Liver (tissue), 9 donors: ENCODE data around the gene HMMR. TPM values are rescaled to one million over a fixed set of nuclear protein-coding genes. Genes with fewer than 3 reads are reported as not detected.

Source experiments
- DNase-seq: peaks from one replicate; pipeline ENCODE4 v3.0.0-alpha.2; 2017; ENCODE audit warnings: low spot score
- H3K27ac ChIP-seq, 2 donors: one replicate each; pipeline ENCODE4 v1.7.0; 2013; ENCODE audit warnings: inconsistent platforms in 2 of 2, low read length in 2 of 2, control low read depth in 1 of 2, low read depth in 1 of 2, mild to moderate bottlenecking in 1 of 2
- H3K27me3 ChIP-seq, 4 donors: one replicate each; pipeline versions ENCODE4 v1.6.1 to v1.7.0; 2013; ENCODE audit warnings: low read length in 3 of 4, inconsistent platforms in 1 of 4, mild to moderate bottlenecking in 1 of 4, moderate library complexity in 1 of 4; ENCODE audit not compliant: control insufficient read depth in 4 of 4, insufficient read depth in 4 of 4
- H3K36me3 ChIP-seq, 4 donors: one replicate each; pipeline versions ENCODE4 v1.6.1 to v1.7.0; 2013; ENCODE audit warnings: low read length in 3 of 4, mild to moderate bottlenecking in 3 of 4, low read depth in 1 of 4, moderate library complexity in 1 of 4; ENCODE audit not compliant: control insufficient read depth in 4 of 4, insufficient read depth in 3 of 4
- H3K4me1 ChIP-seq, 4 donors: one replicate each; pipeline versions ENCODE4 v1.6.1 to v1.7.0; 2013; ENCODE audit warnings: low read length in 3 of 4, mild to moderate bottlenecking in 3 of 4, moderate library complexity in 1 of 4; ENCODE audit not compliant: control insufficient read depth in 4 of 4, insufficient read depth in 4 of 4
- H3K4me3 ChIP-seq, 3 donors: one replicate each; pipeline versions ENCODE4 v1.6.1 to v1.7.0; 2013; ENCODE audit warnings: low read length in 3 of 3, control low read depth in 1 of 3, low read depth in 1 of 3, mild to moderate bottlenecking in 1 of 3
- H3K9ac ChIP-seq, 2 donors: one replicate each; pipeline ENCODE4 v1.7.0; 2013; ENCODE audit warnings: low read length in 2 of 2, mild to moderate bottlenecking in 2 of 2, moderate library complexity in 2 of 2, control low read depth in 1 of 2, low read depth in 1 of 2
- H3K9me3 ChIP-seq, 4 donors: one replicate each; pipeline versions ENCODE4 v1.6.1 to v1.7.0; 2013; ENCODE audit warnings: low read length in 3 of 4; ENCODE audit not compliant: control insufficient read depth in 4 of 4
- ATF3 ChIP-seq: IDR thresholded peaks from 2 replicates; pipeline ENCODE4 v1.6.1; 2016; ENCODE audit warnings: antibody characterized with exemption
- CTCF ChIP-seq: fragments of 150-350 bp; IDR thresholded peaks from 2 replicates; pipeline ENCODE4 v1.5.1; 2017; ENCODE audit warnings: improper control_type of control experiment, low read depth, low read length; ENCODE audit not compliant: missing input control
- EGR1 ChIP-seq, 2 donors: IDR thresholded peaks; 2 replicates each; pipeline ENCODE4 v1.6.1; 2016 to 2018; ENCODE audit warnings: antibody characterized with exemption in 2 of 2, low read depth in 2 of 2
- FOXA2 ChIP-seq: IDR thresholded peaks from 2 replicates; pipeline ENCODE4 v1.6.1; 2016; ENCODE audit warnings: antibody characterized with exemption
- GABPA ChIP-seq, 2 donors: IDR thresholded peaks in 1 of 2; conservative IDR thresholded peaks in 1 of 2; 2 replicates each; pipeline ENCODE4 v1.6.1; 2016; ENCODE audit warnings: antibody characterized with exemption in 2 of 2, mild to moderate bottlenecking in 1 of 2, moderate library complexity in 1 of 2
- JUND ChIP-seq, 2 donors: IDR thresholded peaks; 2 replicates each; pipeline ENCODE4 v1.6.1; 2016; ENCODE audit warnings: antibody characterized with exemption in 2 of 2
- MAX ChIP-seq: IDR thresholded peaks from 2 replicates; pipeline ENCODE4 v1.6.1; 2016; ENCODE audit warnings: antibody characterized with exemption
- RAD21 ChIP-seq, 2 donors: IDR thresholded peaks; 2 replicates each; pipeline ENCODE4 v1.6.1; 2016; ENCODE audit warnings: antibody characterized with exemption in 2 of 2, mild to moderate bottlenecking in 2 of 2
- REST ChIP-seq: IDR thresholded peaks from 2 replicates; pipeline ENCODE4 v1.6.1; 2016; ENCODE audit warnings: antibody characterized with exemption, mild to moderate bottlenecking
- RXRA ChIP-seq, 2 donors: IDR thresholded peaks; 2 replicates each; pipeline ENCODE4 v1.6.1; 2017 to 2018; ENCODE audit warnings: antibody characterized with exemption in 2 of 2, mild to moderate bottlenecking in 1 of 2
- SP1 ChIP-seq: IDR thresholded peaks from 2 replicates; pipeline ENCODE4 v1.6.1; 2018; ENCODE audit warnings: antibody characterized with exemption, mild to moderate bottlenecking
- YY1 ChIP-seq: IDR thresholded peaks from 2 replicates; pipeline ENCODE4 v1.6.1; 2016; ENCODE audit warnings: antibody characterized with exemption, mild to moderate bottlenecking
- ZBTB33 ChIP-seq: IDR thresholded peaks from 2 replicates; pipeline ENCODE4 v1.6.1; 2016; ENCODE audit warnings: antibody characterized with exemption
- WGBS: extraction: QIAGEN DNeasy Blood & Tissue Kit; methylation state at CpG from one replicate; pipeline ENCODE4 v1.1.7; 2013; 5-methylcytosine and 5-hydroxymethylcytosine counted together
- polyA plus RNA-seq, 2 donors: library from polyadenylated mRNA; stranded (reverse) in 1 of 2; unstranded in 1 of 2; fragments of 200-250 nt in 1 of 2; fragments of >200 nt in 1 of 2; fragmentation: Nextera tagmentation in 1 of 2; extraction: Ambion mirVana in 1 of 2; gene quantifications; one replicate each; pipeline versions ENCODE4 v1.2.1 to v1.2.3, GENCODE V29; 2013 to 2015
- total RNA-seq, 2 donors: library from RNA; depleted of rRNA; stranded (reverse); fragments of >200 nt; gene quantifications; one replicate each; pipeline ENCODE4 v1.2.3, GENCODE V29; 2014
- donor health status: healthy.
- donor health status: healthy.
- donor health status: healthy.
- donor health status: healthy.
- donor health status: healthy.

The HMMR gene
- total and polyA plus RNA-seq, 4 donors = 0.33 to 48.5 (median 2.3) TPM

GRCh38 chr5:163467682-163468081 lies 7.2 kb downstream of the HMMR start:
- H3K27ac ChIP-seq = no peak overlapping the region
- DNase-seq = no peak
- 87% methylated on average over 4 of the region's 4 CpGs for WGBS
- H3K4me1 ChIP-seq = no peaks in the 10 kb centered on the region
- no peak overlapping the region for H3K4me3 ChIP-seq
- H3K36me3 ChIP-seq = no peaks in the 10 kb centered on the region
- no peaks in the 10 kb centered on the region for H3K27me3 ChIP-seq
- no peak overlapping the region for H3K9ac ChIP-seq
- H3K9me3 ChIP-seq = no peaks in the 10 kb centered on the region
- TF ChIP-seq JUND (IDR thresholded peaks at IDR 0.05) = no peak
- TF ChIP-seq REST = no peak

- Histone ChIP-seq H3K27me3 (no peaks in the 10 kb centered on the region), H3K9me3 (no peaks in the 10 kb centered on the region), H3K4me1 (no peaks in the 10 kb centered on the region), H3K36me3 (no peaks in the 10 kb centered on the region), H3K4me3 (no peak overlapping the region), H3K9ac (no peak overlapping the region), H3K27ac (no peak overlapping the region)
- TF ChIP-seq REST (no peak), GABPA (IDR thresholded peaks at IDR 0.05 in 1 of 2, conservative IDR thresholded peaks at IDR 0.05 in 1 of 2) (no peak), YY1 (no peak), RAD21 (IDR thresholded peaks at IDR 0.05) (peak; percentile 59 to 67), JUND (IDR thresholded peaks at IDR 0.05) (no peak), ATF3 (no peak), ZBTB33 (no peak), MAX (no peak), SP1 (no peak), EGR1 (IDR thresholded peaks at IDR 0.05; ENCODE audit: low read depth in 2 of 2) (no peak), FOXA2 (no peak), CTCF (peak; percentile 35), RXRA (IDR thresholded peaks at IDR 0.05) (no peak)
- WGBS = 93% methylated on average over 3 of the region's 3 CpGs
- no peak for DNase-seq
These were observed 13.3 kb downstream of the HMMR start for GRCh38 chr5:163473635-163474243.
